Measurements from ENCODE around the gene SHC3.
A peak's percentile ranks its signal among the peaks of the same experiment; 100 is the strongest.

Gene SHC3

GRCh38 chr9:88996921-88997235 is 181.7 kb downstream of the SHC3 start:
- no peak for DNase-seq

- no peak for DNase-seq
Measured at GRCh38 chr9:88996046-88996920, 182.3 kb downstream of the SHC3 start.

- no peak for DNase-seq
Measured at GRCh38 chr9:88995627-88996026, 183.0 kb downstream of the SHC3 start.

GRCh38 chr9:88995200-88995577 is 183.4 kb downstream of the SHC3 start:
- no peak for DNase-seq

- DNase-seq = no peak
Measured at GRCh38 chr9:88994469-88995199, 184.0 kb downstream of the SHC3 start.

- no peak for DNase-seq
Measured at GRCh38 chr9:88993871-88994460, 184.7 kb downstream of the SHC3 start.

DNA sequence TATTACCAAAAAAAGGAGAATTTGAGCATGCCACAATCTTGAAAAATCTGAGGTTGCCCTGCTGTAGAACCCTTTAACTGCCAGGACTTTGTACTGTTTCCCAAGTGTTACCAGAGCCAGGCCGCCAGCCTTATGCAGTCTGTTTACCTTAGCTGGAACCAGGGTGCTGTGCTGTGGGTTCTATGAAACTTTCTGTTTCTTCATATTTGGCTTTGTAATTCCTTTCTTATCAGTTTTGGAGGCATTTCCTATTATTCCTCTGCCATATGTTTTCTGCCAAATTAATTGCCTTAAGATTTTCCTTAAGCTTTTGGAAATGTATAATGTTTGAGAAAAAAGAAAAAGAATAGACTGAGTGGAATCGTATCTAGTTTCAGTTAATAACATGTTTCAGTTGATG is 185.3 kb downstream of the SHC3 start:
- no peak for DNase-seq

- DNase-seq = no peak
Measured at GRCh38 chr9:88992556-88992955, 186.1 kb downstream of the SHC3 start.

DNA sequence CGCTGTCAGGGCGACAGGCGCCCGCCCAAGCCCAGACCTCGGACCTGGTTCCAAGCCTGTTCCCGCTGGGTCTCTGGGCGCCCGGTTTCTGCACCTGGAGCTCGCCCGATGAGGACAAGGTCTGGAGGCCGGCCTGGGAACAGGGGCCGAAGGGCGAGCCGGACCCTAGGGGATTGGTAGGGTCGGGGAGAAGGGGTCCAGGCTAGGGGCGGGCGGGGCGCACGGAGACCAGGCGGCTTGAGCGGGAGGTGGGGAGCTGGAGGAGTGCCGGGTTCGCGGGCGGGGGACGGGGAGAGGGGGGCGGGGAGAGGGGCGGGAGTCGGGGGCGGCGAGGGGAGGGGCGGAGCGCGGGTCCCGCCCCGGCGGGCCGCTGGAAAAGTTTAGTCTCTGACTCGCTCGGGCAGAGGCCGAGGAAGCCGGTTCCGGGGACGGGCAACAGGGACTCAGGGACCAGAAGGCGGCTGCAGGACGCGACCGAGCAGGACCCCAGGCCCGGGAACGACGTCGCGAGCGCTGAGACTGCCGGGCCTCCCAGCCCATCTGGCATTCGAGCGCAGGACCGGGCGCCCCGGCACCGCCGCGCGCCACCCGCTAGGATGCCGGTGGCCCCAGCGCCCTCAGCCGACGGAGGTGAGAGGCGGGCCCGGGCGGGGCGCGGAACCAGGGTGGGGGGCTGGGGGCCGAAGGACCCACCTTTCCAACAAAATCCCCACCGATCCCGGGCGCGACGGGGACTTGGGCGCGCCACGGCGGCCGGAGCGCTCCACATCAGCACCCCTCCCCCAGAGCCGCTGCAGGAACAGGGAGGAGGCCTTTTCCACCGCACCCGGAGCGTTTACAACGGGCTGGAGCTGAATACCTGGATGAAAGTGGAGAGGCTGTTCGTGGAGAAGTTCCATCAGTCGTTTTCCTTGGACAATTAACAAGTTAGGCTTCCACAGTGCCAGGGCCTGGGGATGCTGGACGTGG is 187.3 kb downstream of the SHC3 start, which contains the start of gene S1PR3:
Gene S1PR3, plus strand, starts transcription at position 403 of the 969 bp plus-strand sequence. CDS start 9,733 bp downstream, outside the sequence.
- peak; percentile 57 for DNase-seq

DNA sequence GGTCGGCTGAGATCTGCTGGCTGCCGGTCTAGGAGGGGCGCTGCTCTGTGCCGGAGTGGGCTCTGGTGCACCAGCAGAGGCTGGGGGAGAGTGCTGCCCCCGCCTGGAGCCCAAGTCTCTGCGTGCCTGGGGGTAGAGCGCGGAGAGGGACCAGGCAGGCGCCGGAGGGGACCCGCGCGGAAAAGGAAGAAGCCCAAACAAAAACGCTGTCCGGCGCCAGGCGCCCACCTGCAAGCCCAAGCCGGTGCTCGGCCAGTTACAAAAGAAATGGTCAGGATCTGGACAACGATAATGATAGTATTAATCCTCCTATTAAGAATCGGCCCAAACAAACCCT is 187.9 kb downstream of the SHC3 start:
- DNase-seq = no peak

DNA sequence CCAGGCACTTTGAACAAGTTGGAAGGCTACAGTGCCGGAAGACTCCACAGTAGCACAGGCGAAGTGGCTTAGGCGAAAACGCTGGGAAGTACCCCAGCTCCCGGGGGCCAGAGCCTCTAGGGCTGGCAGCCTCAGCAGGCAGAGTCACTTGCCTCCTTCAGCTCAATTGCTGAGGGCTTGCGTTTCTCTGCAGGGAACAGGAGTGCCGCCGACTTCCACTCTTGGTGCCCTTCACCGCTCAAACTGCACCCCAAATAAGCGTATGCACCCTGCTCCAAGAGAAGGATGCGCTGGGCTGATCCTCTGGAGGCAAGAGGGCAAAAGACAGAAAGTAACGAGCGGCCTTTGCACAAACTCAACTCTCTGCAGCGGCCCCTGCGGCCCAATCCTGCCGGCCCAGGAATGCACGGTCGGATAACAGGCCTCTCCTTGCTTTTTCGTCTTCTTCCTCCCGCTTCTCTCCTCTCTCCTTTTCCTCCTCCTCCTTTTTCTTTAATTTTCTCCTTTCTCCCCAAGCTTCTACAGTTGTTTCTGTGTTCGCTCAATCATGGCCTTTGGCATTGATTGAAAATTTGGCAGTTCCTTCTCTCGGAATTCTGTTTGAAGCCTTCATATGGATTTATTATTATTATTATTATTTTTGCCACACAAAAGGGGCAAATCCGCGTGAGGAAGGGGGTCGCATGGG is 188.4 kb downstream of the SHC3 start:
- no peak for DNase-seq

- DNase-seq = peak; percentile 37
Measured at GRCh38 chr9:88988796-88989641, 189.6 kb downstream of the SHC3 start.

GRCh38 chr9:88987661-88988060 is 191.0 kb downstream of the SHC3 start:
- no peak for DNase-seq

DNA sequence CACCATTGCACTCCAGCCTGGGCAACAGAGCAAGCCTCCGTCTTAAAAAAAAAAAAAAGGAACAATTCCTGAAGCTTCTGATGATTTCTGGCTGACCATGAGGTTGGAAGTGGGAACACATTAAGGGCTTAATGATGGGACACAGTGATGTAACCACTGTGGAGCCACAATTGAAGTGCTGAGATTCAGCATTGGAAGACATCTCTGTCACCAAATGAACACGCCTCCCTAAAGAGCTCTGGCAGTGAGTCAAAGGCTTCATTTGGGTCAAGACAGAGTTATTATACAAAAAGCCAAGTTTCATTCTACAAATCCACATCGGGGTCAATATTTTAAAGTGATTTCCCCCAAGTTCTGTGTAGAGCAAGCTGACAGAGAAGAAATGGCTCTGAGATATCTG is 191.8 kb downstream of the SHC3 start:
- no peak for DNase-seq

DNA sequence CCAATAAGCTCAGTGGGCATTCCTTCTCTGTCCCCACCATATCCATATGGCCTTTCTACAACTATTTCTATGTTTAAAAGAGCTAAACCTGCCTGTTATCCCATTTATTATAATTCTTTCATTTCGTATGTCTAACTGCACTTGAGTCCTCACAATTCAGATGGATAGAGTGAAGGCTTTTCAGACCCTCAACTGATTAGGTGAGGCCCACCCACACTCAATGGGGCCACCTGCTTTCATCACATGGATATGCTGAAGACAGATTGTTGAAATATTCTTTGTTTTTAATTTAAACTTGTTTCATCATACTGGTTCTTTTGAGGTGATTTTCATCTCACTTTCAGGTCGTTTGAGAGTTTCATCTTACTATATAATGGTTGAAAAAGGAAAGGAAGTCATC is 193.0 kb downstream of the SHC3 start:
- no peak for DNase-seq

- no peak for DNase-seq
Measured at GRCh38 chr9:88984543-88984883, 194.1 kb downstream of the SHC3 start.

DNA sequence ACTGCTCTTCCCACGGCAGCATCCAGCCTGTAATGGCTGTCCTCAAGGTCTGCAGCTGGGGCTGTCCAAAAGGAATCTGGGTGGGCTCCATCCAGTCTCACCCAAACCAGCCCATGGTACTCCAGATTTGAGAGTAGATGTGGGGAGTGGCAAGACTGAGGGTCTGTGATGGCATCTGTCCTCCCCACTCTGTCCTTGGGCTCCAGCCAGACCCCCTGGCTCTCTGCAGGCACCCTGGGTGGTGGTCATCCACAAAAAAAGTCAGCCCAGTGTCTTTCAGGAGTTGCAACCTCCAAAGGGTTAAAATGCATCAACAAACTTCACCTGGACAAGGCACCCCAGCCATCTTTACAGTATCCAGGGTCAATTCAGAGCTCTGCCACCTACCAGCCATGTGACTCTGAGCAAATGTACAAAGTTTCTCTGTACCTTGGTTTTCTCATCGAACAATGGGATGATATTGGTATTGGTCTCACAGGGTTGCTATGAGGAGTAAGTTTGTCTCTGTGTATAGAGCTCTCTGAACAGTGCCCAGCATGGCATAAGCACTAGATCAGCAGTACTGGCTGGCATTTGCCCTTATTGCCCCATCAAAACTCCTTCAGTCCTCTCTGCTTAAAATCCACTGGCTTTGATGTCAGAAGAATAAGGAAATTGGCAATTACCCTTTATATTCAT is 194.6 kb downstream of the SHC3 start:
- no peak for DNase-seq

DNA sequence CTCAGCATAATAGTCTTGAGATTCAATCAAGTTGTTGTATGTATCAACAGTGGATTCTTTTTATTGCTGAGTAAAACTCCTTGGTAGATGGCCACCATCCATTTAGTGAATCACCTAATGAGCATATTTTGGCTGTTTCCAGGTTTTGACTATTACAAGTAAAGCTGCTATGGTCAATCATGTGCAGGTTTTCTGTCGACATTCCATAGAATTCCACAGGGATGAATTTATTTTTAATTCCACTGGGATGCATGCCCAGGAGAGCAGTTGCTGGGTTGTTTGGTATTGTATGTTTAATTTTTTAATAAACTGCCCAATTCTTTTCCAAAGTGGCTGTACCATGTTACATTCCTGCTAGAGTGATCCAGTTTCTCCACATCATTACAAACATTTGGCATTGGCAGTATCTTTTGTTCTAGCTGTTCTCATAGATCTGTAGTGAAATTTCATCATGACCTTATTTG is 197.8 kb downstream of the SHC3 start:
- no peak for DNase-seq

- no peak for DNase-seq
Measured at GRCh38 chr9:88979791-88980190, 198.8 kb downstream of the SHC3 start.

DNA sequence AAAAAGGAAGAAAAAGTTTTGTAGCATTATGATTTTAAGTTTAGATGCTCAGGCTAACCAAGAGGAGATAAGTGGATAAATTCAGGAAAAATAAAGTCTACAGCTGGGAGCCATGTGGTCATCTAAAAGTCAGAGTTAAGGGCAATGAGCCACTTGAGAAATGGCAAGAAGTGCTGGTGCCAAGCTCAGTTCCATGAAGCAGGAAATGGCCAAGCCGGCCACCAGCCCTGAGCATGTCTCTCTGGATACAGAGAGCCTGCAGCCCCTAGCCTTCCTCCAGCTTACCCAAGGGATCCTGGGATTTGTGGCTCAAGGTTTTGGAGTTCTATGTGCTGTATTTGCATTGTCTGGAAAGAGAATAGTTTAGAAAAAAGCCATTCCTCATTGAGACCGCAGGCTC is 199.6 kb downstream of the SHC3 start:
- DNase-seq = no peak

DNA sequence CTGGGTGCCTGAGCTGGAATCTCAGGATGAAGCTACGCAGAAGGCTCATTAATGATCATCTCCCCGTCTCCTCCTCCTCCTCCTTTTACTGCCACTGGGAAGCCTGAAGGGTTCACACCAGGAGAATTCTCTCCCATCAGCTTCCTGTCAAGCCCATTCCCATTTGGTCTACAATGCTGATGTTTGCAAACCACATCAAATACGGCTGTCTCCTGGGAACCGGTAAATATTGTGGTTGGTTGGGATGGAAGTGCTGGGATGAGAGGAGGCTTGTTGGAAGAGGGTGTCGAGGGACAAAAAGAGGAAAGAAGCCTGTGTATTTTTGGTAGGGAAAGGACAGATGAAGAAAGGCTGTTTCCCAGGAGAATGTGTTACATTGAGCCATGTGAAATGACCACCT is 200.6 kb downstream of the SHC3 start:
- no peak for DNase-seq

All from stimulated activated CD8-positive, alpha-beta memory T cell treated with anti-CD3 and anti-CD28 coated beads, Interleukin-4, amount 100 ng/mL, for 48 hours (primary cell).